D721Med (cell line): ENCODE measurements around the gene IRX2.

Experiments
- DNase-seq: peaks from one replicate; pipeline ENCODE4 v3.0.0; 2011; ENCODE audit warnings: low spot score; ENCODE audit not compliant: insufficient read length
- FAIRE-seq: peaks from 2 replicates; lab custom pipeline; 2011; peaks lifted over from hg19 to GRCh38; lab: Jason Lieb, UNC
- CTCF ChIP-seq: IDR thresholded peaks from 2 replicates; pipeline ENCODE4 v1.5.1; 2012; ENCODE audit warnings: mild to moderate bottlenecking, control low read depth; ENCODE audit not compliant: insufficient read depth; ENCODE audit errors: missing control alignments

IRX2 gene

GRCh38 chr5:2750758-2751464, 566 bp downstream of the IRX2 start:
- FAIRE-seq (no peak), DNase-seq (no peak)
- no peak for TF ChIP-seq CTCF

GRCh38 chr5:2750026-2750757, 1.3 kb downstream of the IRX2 start:
- DNase-seq, result no peak
- no peak for TF ChIP-seq CTCF
- FAIRE-seq, result no peak

- FAIRE-seq (no peak), DNase-seq (no peak)
- TF ChIP-seq CTCF, result no peak
Observed at GRCh38 chr5:2749514-2750025, 1.9 kb downstream of the IRX2 start.

- no peak for TF ChIP-seq CTCF
- DNase-seq (no peak), FAIRE-seq (no peak)
Observed at GRCh38 chr5:2748861-2749513, 2.5 kb downstream of the IRX2 start.

GRCh38 chr5:2748179-2748860, 3.2 kb downstream of the IRX2 start:
- DNase-seq (no peak), FAIRE-seq (no peak)
- TF ChIP-seq CTCF, result no peak

- no peak for DNase-seq
- FAIRE-seq, result no peak
- no peak for TF ChIP-seq CTCF
Observed at GRCh38 chr5:2747363-2748162, 3.9 kb downstream of the IRX2 start.
